GM19452 (cell line): ENCODE results near the gene BRIP1.
"Not testable (repeated sequence)": the region's sequence is repeated elsewhere in the genome, so short reads cannot be mapped to it uniquely, and the experiment has no call there.

Experiments
- ATAC-seq: cut with Tn5 transposase; IDR thresholded peaks from one replicate; pipeline ENCODE4 v1.9.1; 2021; ENCODE audit not compliant: unreplicated experiment

The BRIP1 gene

DNA sequence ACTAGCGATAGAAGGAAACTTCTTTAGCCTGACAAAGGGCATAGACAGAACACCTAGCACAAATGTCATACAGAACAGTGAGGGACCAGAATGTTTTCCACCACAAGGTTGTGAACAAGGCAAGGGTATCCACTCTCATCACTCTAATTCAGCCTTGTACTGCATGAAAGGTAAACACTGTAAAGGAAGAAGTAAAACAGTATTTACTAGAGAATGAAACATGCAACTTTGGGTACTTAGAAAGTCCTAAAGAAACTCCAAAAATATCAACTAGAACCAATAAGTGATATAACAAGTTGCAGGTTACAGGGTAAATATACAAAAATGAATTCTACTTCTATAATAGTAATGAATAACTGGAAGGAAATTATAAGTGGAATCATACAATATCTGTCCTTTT lies 32.2 kb downstream of the BRIP1 start:
- no peak for ATAC-seq

DNA sequence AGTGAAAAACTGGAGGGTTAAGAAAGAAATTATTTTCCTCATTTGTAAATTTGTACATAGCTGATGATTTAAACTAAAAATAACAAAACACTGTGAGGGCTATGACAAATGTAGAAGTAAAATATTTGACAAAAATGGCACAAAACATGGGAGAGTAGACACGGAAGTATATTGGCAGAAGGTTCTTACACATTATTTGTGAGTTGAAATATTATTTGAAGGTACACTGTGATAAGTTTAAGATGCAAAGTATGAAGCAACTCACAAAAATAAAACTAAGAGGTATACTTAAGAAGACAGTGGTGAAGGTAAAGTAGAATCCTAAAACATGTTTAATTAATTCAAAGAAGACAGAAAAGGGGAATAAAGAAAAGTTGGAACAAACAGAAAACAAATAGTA lies 34.6 kb downstream of the BRIP1 start:
- ATAC-seq = no peak

DNA sequence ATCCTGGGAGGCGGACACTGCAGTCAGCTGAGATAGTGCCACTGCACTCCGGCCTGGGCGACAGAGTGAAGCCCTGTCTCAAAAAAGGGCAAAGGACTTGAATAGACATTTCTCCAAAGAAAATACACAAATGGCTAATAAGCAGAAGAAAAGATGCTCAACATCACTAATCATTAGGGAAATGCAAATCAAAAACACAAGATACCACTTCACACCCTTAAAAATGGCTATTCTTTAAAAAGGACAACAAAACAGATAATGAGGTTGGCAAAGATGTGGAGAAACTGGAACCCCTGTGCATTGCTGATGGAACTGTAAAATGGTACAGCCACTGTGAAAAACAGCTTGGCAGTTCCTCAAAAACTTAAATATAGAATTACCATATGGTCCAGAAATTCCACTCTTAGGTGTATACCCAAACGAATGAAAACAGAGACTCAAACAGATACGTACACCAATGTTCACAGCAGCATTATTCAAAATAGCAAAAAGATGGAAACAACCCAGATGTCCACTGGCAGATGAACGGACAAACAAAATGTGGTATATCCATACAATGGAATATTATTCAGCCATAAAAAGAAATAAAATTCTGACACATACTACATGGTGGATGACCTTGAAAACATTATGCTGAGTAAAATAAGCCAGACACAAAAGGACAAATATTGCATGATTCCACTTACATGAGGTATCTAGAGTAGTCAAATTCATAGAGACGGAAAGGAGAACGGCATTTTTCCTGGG lies 35.5 kb downstream of the BRIP1 start:
- no peak for ATAC-seq

DNA sequence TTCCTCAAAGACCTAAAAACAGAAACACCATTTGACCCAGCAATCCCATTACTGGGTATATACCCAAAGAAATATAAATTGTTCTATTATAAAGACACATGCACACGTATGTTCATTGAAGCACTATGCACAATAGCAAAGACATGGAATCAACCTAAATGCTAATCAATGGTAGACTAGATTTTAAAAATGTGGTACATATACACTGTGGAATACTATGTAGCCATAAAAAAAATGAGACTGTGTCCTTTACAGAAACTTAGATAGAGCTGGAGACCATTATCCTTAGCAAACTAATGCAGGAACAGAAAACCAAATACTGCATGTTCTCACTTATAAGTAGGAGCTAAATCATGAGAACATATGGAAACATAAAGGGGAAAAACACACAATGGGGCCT lies 36.5 kb downstream of the BRIP1 start:
- ATAC-seq = not testable (repeated sequence)

DNA sequence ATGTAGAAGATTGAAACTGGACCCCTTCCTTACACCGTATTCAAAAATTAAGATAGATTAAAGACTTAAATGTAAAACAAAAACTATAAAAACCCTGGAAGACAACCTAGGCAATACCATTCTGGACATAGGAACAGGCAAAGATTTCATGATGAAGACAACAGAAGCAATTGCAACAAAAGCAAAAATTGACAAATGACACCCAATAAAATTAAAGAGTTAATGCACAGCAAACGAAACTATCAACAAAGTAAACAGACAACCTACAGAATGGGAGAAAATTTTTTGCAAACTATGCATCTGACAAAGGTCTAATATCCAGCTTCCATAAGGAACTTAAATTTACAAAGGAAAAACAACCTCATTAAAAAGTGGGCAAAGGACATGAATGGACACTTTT lies 37.1 kb downstream of the BRIP1 start:
- not testable (repeated sequence) for ATAC-seq

DNA sequence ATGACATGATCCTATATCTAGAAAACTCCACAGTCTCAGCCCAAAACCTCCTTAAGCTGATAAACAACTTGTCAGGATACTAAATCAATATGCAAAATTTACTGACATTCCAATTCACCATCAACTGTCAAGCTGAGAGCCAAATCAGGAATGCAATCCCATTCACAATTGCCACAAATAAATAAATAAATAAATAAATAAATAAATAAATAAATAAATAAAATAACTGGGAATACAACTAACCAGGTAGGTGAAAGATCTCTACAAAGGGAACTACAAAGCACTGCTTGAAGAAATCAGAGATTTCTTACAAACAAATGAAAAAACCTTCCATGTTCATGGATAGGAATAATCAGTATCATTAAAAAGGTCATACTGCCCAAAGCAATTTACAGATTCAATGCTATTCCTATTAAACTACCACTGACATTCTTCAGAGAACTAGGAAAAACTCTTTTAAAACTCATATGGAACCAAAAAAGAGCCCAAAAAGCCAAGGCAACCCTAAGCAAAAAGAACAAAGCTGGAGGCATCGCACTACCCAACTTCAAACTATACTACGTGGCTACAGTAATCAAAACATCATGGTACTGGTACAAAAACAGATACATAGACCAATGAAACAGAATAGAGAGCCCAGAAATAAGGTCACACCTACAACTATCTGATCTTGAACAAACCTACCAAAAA lies 37.7 kb downstream of the BRIP1 start:
- ATAC-seq = no peak

DNA sequence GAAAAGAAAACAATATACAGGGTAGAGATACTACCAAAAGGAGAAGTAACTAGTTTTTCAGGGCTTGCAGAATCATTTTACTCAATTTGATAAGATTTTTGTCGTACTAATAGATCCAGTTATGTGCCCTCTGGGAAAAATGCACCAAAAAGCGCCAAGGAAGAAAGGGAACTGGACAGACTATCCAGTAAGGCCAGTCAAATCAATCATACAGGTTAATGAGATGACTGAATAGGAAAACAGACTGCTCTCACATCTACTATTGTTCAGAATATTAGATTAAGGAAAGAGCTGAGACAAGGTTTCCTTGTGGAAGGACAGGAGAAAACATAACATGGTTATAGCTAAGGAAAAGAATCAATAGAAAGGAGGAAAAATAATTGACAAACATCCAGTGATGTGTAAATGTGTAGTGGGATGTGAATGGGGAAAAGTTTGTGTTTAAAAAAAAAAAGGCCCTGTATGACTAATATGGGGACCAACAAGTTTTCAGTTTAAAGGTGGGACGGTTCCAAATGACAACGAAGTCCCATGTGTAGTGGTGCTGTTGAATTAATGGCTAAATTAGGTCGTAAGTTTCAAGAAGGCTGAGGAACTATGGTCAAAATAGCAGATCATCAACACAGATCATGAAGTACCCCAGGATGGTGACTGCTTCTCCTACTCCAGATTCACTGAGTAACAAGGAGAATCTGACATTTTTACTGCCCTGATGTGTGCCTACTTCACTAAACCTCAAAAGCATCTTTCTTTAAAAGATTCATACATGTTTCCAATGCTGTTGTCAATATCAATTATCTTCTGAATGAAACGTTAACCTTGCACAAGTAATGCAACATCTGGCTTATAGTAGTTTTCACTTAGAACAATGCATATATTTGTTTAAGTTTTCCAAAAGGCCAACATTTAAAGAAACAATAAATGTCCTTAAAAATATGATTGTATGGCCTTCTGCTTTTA lies 40.7 kb downstream of the BRIP1 start:
- no peak for ATAC-seq

DNA sequence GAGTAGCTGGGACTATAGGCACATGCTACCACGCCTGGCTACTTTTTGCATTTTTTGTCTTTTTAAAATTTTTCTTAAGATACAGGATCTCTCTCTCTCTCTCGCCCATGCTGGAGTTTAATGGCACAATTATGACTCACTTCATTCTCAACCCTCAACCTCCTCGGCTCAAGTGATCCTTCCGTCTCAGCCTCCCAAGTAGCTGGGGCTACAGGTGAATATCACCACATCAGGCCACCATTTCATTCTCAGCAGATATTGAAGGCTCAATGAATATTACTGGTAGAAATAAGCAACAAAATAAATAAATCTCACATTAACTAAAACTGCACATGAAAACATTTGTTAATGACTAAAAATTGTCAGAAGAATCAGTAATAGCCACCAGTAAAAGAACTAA lies 41.7 kb downstream of the BRIP1 start:
- ATAC-seq = no peak

DNA sequence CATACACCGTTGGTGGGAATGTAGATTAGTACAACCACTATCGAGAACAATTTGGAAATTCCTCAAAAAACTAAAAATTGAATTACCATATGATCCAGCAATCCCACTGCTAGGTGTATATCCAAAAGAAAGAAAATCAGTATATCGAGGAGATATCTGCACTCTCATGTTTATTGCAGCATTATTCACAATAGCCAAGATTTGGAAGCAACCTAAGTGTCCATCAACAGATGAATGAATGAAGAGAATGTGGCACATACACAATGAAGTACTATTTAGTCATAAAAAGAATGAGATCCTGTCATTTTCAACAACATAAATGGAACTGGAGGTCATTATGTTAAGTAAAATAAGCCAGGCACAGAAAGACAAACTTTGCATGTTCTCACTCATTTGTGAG lies 44.1 kb downstream of the BRIP1 start:
- not testable (repeated sequence) for ATAC-seq

DNA sequence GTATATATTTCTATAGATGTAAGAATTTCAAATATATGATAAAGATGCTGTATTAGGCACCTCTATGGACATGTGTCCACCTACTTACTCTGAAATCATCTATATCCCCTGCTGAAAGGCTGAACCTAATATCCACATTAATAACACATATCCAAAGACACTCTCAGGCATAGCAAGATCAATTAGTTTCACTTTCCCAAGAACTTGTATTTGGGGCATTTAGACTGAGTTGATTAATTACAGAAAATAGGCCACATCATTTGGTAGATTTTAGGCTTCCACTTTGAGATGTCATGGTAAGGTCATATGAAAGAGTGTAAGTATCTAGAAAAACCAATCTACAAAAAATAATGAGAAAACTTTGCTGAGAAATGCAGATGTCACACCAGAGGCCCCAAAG lies 45.1 kb downstream of the BRIP1 start:
- ATAC-seq = no peak

DNA sequence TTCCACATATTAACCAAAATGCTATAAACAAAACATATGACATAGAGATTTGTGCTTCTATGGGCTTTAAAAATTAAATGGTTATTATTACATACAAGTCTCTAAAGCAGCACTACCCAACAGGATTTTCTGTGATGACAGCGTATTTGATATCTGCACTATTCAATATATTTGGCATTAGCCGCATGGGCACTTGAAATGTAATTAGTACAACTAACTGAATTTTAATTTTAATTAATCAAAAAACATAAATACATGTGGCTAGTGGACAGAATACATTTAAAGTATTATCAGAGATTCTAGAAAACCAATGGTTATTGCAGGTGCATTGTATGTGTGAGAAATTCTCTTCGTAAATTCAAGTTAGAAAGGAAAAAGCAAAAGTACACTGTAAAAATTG lies 45.9 kb downstream of the BRIP1 start:
- ATAC-seq = no peak

DNA sequence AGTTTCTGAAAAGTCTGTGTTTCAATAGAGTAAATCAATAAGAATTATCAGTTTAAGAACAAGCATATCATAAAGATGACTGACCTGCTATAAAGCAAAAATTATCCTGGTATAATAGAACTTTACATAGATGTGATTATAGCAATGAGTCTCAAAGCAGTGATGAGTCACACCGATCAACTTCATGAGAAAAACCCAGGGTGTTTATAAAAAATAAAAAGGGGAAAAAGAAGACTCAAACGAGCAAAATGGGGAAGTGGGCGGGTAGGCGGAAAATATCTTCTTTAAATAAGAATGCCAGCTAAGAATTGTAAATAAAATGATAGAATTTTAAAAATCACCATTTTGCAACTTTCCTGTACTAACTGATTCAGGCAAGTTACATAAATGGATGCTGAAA lies 46.8 kb downstream of the BRIP1 start:
- no peak for ATAC-seq

DNA sequence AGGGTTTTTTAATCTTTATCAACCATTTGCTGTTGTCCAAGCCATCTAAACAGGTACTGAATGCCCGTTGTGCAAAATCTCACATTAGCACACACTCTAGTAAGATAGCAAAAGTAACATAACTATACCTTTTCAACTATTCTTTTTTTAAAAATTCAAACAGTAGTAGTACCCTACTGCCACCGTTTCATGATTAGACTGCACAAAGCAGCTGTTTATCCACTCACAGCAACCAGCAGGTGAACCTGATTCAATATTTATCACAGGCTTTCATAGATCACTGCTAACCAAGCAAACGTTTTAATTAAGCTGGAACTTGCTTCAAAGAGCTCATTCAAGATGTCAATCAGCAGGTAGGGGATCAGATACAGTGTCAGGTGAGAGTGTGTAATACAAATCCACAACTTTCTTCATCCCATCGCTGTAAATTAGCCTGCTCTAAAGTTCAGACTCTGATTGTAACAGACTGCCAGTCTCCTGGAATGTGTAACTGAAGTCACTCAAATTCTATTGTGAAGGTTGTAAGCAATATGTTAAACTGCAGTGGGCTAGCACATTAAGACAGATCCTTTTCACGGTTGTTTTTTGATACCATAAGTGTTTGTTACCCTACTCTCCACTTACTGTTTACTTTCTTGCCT lies 47.3 kb downstream of the BRIP1 start:
- ATAC-seq = no peak

DNA sequence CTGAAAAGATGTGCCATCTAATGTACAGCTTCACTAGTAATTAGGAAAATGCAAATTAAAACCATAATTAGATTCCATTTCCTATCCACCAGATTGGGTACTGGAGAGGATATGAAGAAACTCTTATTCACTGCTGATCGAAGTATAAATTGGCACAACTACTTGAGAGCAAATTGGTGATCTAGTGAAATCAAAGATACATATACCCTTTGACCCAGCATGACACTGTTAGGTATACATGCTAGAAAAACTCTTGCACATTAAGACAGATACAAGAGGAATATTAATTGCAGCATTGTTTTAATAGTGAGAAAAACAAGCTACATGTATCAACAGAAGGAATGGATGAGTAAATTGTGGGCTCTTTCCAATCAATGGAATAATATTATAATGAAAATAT lies 48.8 kb downstream of the BRIP1 start:
- ATAC-seq = no peak

DNA sequence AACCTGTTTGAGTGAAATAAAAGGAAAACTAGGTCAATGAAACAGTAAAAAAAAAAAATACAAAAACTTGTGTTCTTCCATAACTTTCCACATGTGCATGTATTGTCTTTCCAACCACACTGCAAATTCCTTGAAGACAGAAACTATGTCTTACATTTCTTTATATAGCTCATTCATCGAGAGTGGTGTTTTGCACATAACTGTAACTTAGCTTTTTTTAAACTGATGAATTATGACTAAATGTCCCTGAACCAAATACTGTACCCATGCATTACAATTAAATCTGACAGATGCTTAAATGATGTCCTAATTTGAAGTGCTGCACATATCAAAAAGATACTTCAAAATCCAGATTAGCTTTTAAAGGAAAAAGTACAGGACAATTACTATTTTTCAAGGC lies 50.1 kb downstream of the BRIP1 start:
- ATAC-seq = no peak

DNA sequence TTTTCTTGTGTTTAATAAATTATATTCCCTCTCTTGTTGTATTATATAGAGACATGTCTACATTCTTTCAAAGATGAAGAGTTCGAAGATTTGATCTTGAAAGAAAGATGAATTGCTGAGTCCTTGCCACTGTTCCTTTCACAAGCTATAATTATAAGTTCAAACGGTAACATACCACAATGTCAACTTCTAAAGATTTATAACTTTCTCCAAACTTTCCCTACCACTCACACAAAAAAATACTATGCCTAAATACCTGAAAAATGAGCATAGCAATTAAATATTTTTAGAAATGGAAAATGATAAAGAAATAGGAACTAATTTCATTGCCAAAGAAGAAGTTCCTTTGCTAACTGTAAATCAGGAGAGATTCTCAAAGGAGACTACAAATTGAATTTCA lies 50.6 kb downstream of the BRIP1 start:
- no peak for ATAC-seq

DNA sequence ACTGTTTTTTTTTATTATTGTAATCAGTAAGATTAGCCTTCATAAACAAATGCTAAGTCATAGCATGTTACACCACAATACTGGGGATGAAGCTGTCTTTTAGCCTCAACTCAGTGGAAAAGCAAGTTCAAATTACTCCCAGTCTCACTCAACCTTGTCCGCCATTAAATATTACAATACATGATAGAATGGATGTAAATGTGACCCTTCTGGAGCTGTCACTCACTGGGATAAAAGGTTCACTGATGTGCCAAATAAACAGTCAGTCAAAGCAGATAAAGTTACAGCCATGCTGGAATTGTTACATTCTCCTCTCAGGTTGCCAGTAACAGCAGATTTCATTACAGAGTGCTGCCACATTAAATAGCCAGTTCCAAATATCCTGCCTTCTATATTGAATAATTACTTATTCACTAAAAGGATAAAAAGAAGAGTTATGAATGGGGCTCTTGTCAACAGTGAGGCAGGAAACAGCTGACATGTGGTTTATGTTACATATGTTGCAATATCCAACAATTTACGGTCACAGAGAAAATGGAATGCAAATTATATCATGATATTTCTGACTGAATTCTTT lies 53.4 kb downstream of the BRIP1 start:
- no peak for ATAC-seq

DNA sequence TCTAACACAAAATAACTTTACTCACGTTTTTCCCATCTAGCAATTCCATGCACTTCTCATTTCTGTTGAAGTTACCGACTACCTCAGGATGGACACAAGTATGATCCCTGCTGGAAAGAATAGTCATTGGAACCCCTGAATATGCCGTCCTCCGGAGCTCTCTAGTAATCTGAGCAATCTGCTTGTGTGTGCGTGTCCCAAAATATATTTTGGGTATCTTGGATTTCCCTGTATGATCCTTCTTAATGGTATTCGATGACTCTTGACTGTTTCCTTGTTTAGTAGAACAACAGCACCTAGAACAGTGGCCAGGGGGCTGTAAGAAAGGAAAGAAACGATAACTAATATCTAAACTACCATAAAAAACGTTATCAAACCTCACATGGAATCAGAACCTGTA lies 54.9 kb downstream of the BRIP1 start:
- no peak for ATAC-seq

DNA sequence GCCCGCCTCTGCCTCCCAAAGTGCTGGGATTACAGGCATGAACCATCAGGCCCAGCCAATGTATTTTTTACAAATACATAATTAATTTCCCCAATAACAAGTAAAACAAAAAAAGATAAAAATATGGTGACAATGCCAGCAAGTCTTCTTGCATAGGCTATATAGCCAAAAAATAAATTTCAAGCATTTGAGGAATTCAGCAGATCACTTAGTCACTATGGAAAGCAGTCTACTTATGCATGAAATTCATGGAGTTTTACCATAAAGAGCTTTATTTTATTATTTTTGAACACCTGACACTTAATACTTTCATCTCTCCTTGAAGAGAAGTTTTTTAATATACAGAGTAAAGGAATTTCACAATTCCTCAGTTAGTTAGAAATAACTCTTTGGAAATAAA lies 56.4 kb downstream of the BRIP1 start:
- ATAC-seq = no peak

DNA sequence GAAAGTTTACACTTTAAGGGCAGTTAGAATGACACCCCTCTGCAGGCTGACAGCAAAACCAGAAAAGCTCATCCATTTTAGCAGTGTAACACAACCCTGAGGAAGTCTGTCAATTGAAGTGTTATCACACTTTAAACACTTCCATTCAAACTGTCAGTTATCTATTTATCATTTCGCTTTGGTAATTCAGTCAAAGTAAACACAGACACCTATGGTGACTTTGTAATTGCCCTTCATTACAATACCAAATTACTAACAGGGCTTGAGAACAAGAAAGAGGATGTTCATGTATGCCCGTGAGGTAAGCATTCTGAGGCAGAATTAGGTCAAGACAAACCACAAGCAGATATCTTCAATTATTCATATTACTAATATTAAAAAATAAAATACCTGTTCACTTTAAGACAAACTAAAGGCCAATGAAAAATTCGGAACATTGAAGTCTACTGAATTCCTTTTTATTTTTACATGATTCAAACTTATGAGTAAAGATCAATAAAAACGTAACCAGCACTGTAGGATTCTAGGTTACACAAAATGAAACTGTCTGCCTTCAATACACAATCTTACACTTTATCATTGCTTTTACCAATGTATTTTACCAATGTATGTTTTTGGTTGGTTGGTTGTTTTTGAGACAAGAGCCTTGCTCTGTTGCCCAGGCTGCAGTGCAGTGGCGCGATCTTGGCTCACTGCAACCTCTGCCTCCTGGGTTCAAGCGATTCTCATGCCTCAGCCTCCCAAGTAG lies 57.1 kb downstream of the BRIP1 start:
- no peak for ATAC-seq
